Activated T-cell treated with anti-CD3 and anti-CD28 coated beads for 4 hours (primary cell): Measurements from ENCODE around the gene HPCAL1.
A peak's percentile ranks its signal among the peaks of the same experiment; 100 is the strongest.
"Not testable (repeated sequence)": the region's sequence is repeated elsewhere in the genome, so short reads cannot be mapped to it uniquely, and the experiment has no call there.

Source experiments
- DNase-seq: peaks from one replicate; pipeline ENCODE4 v3.0.0-alpha.2; 2020

HPCAL1 gene

GRCh38 chr2:10302479-10303180 is at the start of gene HPCAL1:
Gene HPCAL1, plus strand, starts transcription at chr2:10302904. Its CDS starts 116,854 bp downstream, at chr2:10419758.
- DNase-seq = peak; percentile 75

GRCh38 chr2:10253596-10254372 is 48.9 kb upstream of the HPCAL1 start:
- no peak for DNase-seq

GRCh38 chr2:10254373-10255188 is 48.1 kb upstream of the HPCAL1 start:
- no peak for DNase-seq

- no peak for DNase-seq
Measured at GRCh38 chr2:10255189-10256030, 47.3 kb upstream of the HPCAL1 start.

- no peak for DNase-seq
Measured at GRCh38 chr2:10256031-10256514, 46.6 kb upstream of the HPCAL1 start.

- no peak for DNase-seq
Measured at GRCh38 chr2:10256515-10257031, 46.1 kb upstream of the HPCAL1 start.

- DNase-seq = no peak
Measured at GRCh38 chr2:10257036-10257435, 45.7 kb upstream of the HPCAL1 start.

GRCh38 chr2:10257500-10258147 is 45.1 kb upstream of the HPCAL1 start:
- DNase-seq = no peak

- DNase-seq = no peak
Measured at GRCh38 chr2:10258326-10258725, 44.4 kb upstream of the HPCAL1 start.

- no peak for DNase-seq
Measured at GRCh38 chr2:10258726-10259125, 44.0 kb upstream of the HPCAL1 start.

- no peak for DNase-seq
Measured at GRCh38 chr2:10260130-10260529, 42.6 kb upstream of the HPCAL1 start.

- DNase-seq = not testable (repeated sequence)
Measured at GRCh38 chr2:10263526-10263925, 39.2 kb upstream of the HPCAL1 start.

GRCh38 chr2:10264506-10265328 is 38.0 kb upstream of the HPCAL1 start:
- no peak for DNase-seq

- DNase-seq = no peak
Measured at GRCh38 chr2:10265329-10266132, 37.2 kb upstream of the HPCAL1 start.

- DNase-seq = no peak
Measured at GRCh38 chr2:10266133-10266620, 36.5 kb upstream of the HPCAL1 start.

GRCh38 chr2:10267036-10267435 is 35.7 kb upstream of the HPCAL1 start:
- no peak for DNase-seq

- DNase-seq = no peak
Measured at GRCh38 chr2:10267551-10268465, 34.9 kb upstream of the HPCAL1 start.

GRCh38 chr2:10269291-10269690 is 33.4 kb upstream of the HPCAL1 start:
- no peak for DNase-seq
